Measurements from ENCODE around the gene CSNK2A1. TPM values are rescaled to one million over a fixed set of nuclear protein-coding genes. Genes with fewer than 3 reads are reported as not detected.

Gene CSNK2A1
- total and polyA plus RNA-seq, 2 donors (not counting 3 experiments of a cell fraction or from before 2014, with no cell fraction given): 68.4 to 142 TPM

GRCh38 chr20:555976-556385, 12.4 kb upstream of the CSNK2A1 start:
- BruUV-seq (replicated peaks): no TSS peak
- no peak overlapping the region for H3K4me3 ChIP-seq (replicated peaks in 1 of 3; ENCODE audit: insufficient read depth in 1 of 3, low read depth in 1 of 3, low read length in 3 of 3)
- no peaks in the 10 kb centered on the region for H4K20me1 ChIP-seq (replicated peaks; ENCODE audit: control insufficient read depth, extremely low read depth, insufficient read depth, low read length)
- DNase-seq (ENCODE audit: low read depth, low spot score) (no peak), FAIRE-seq (no peak)
- no peak overlapping the region for H3K4me2 ChIP-seq (ENCODE audit: insufficient read depth, low read length)
- no peaks in the 10 kb centered on the region for H3K4me1 ChIP-seq (ENCODE audit: control insufficient read depth, extremely low read depth, insufficient read depth, low read length)
- no peak overlapping the region for H3K9ac ChIP-seq (replicated peaks; ENCODE audit: extremely low read depth, insufficient read depth, low read length)
- no peaks in the 10 kb centered on the region for H3K9me1 ChIP-seq (replicated peaks; ENCODE audit: control insufficient read depth, extremely low read depth, insufficient read depth, low read length)
- TF ChIP-seq EZH2 (IDR thresholded peaks at IDR 0.05; ENCODE audit: borderline replicate concordance, low read depth, low read length, severe bottlenecking) (no peak), MYC (IDR thresholded peaks at IDR 0.05; ENCODE audit: low read depth, low read length) (no peak), GATA2 (IDR thresholded peaks at IDR 0.05; ENCODE audit: insufficient read depth, insufficient read length, low read depth, low read length) (no peak), CTCF (IDR thresholded peaks at IDR 0.05; ENCODE audit: extremely low read depth in 1 of 2, insufficient read depth in 1 of 2, low read depth in 1 of 2, low read length in 2 of 2) (no peak), POLR2A (IDR thresholded peaks at IDR 0.05; ENCODE audit: low read depth, low read length) (no peak), JUN (IDR thresholded peaks at IDR 0.05; ENCODE audit: borderline replicate concordance, insufficient read depth, insufficient read length, low read depth) (no peak), MAX (IDR thresholded peaks at IDR 0.05; ENCODE audit: insufficient read depth, insufficient read length) (no peak), FOS (IDR thresholded peaks at IDR 0.05; ENCODE audit: borderline replicate concordance, insufficient read depth, low read length) (no peak), POLR2AphosphoS5 (IDR thresholded peaks at IDR 0.05; ENCODE audit: insufficient read depth, low read depth, low read length) (no peak)
- CTCF ChIA-PET: no interaction called here
- dilution Hi-C loops (cut with MboI; ENCODE audit: extremely low pct_ligation_motif_present, low sequenced_read_pairs): no loop called here
- H2AFZ ChIP-seq (ENCODE audit: low read depth, low read length): no peak overlapping the region
- H3K36me3 ChIP-seq (ENCODE audit: control insufficient read depth in 2 of 2, extremely low read depth in 1 of 2, insufficient read depth in 2 of 2, low read length in 2 of 2): no peaks in the 10 kb centered on the region
- POLR2A ChIA-PET: no interaction called here
- intact Hi-C loops (cut with micrococcal nuclease): no loop called here
- peaks cover 26 to 29% of the 10 kb centered on the region in 2 experiments for H3K27me3 ChIP-seq (ENCODE audit: control insufficient read depth in 2 of 2, insufficient read depth in 2 of 2, low read length in 2 of 2)
- H3K9me3 ChIP-seq (replicated peaks; ENCODE audit: control insufficient read depth, insufficient read depth, low read length): no peaks in the 10 kb centered on the region
- no peak overlapping the region for H3K27ac ChIP-seq (ENCODE audit: insufficient read depth, low read depth, low read length)
- H3K79me2 ChIP-seq (ENCODE audit: control insufficient read depth, insufficient read depth, low read length): no peaks in the 10 kb centered on the region

All from endothelial cell of umbilical vein (primary cell).